Lung (tissue), 12 donors: Measurements from ENCODE around the gene UQCRC1. TPM values are rescaled to one million over a fixed set of nuclear protein-coding genes. Genes with fewer than 3 reads are reported as not detected.

ENCODE experiments used
- ATAC-seq: fragments of 200-7000 bp; cut with Tn5 transposase; one replicate; pipeline ENCODE4 v1.9.1; 2020; ENCODE audit warnings: moderate number of reproducible peaks; ENCODE audit not compliant: insufficient read depth, low FRiP score
- DNase-seq, 3 donors: peaks; one replicate each; pipeline ENCODE4 v3.0.0-alpha.2; 2013 to 2017
- H3K27ac ChIP-seq, 2 donors: one replicate each; pipeline ENCODE4 v1.5.1; 2013; ENCODE audit warnings: mild to moderate bottlenecking in 2 of 2, moderate library complexity in 2 of 2, control low read depth in 1 of 2, inconsistent platforms in 1 of 2, low read depth in 1 of 2, low read length in 1 of 2
- H3K27me3 ChIP-seq, 3 donors: one replicate each; pipeline ENCODE4 v1.5.1; 2013; ENCODE audit warnings: low read length in 2 of 3; ENCODE audit not compliant: control insufficient read depth in 3 of 3, insufficient read depth in 3 of 3
- H3K36me3 ChIP-seq, 4 donors: one replicate each; pipeline ENCODE4 v1.5.1; 2013; ENCODE audit warnings: low read length in 4 of 4, mild to moderate bottlenecking in 1 of 4, moderate library complexity in 1 of 4; ENCODE audit not compliant: control insufficient read depth in 4 of 4, insufficient read depth in 4 of 4
- H3K4me1 ChIP-seq, 5 donors: one replicate each; pipeline ENCODE4 v1.5.1; 2013; ENCODE audit warnings: low read length in 5 of 5, mild to moderate bottlenecking in 2 of 5, moderate library complexity in 1 of 5; ENCODE audit not compliant: control insufficient read depth in 5 of 5, insufficient read depth in 5 of 5
- H3K4me3 ChIP-seq: one replicate; pipeline ENCODE4 v1.5.1; 2013; ENCODE audit warnings: mild to moderate bottlenecking, control low read depth, moderate library complexity
- H3K9ac ChIP-seq, 2 donors: one replicate each; pipeline ENCODE4 v1.5.1; 2013; ENCODE audit warnings: low read length in 2 of 2, control low read depth in 1 of 2; ENCODE audit not compliant: insufficient read depth in 1 of 2
- H3K9me3 ChIP-seq, 4 donors: one replicate each; pipeline ENCODE4 v1.5.1; 2013; ENCODE audit warnings: low read length in 3 of 4, mild to moderate bottlenecking in 1 of 4, moderate library complexity in 1 of 4; ENCODE audit not compliant: control insufficient read depth in 4 of 4, insufficient read depth in 3 of 4
- WGBS, 2 donors: extraction: QIAGEN DNeasy Blood & Tissue Kit; methylation state at CpG; one replicate each; pipeline ENCODE4 v1.1.7; 2013; 5-methylcytosine and 5-hydroxymethylcytosine counted together
- polyA plus RNA-seq, 2 donors: library from polyadenylated mRNA; stranded (reverse); fragments of 200-250 nt; gene quantifications; one replicate each; pipeline ENCODE4 v1.2.1, GENCODE V29; 2013
- total RNA-seq, 2 donors: library from RNA; depleted of rRNA in 1 of 2; stranded (reverse); fragments of >200 nt in 1 of 2; gene quantifications; one replicate each; pipeline ENCODE4 v1.2.1, GENCODE V29; 2014 to 2021
- TF ChIP-seq, protein P1 (sequence below): IDR thresholded peaks from 2 replicates; pipeline ENCODE4 v1.5.1; 2012; ENCODE audit warnings: mild to moderate bottlenecking; ENCODE audit errors: control extremely low read depth, extremely low read depth
- donor health status: control.
- donor health status: control.
- donor health status: Bipolar disorder and iron deficiency.
- donor health status: healthy.
- donor health status: DM: yes; HTN: yes; CAD: no.

The UQCRC1 gene
- total and polyA plus RNA-seq, 4 donors, result 98.5 to 225 (median 176) TPM

DNA sequence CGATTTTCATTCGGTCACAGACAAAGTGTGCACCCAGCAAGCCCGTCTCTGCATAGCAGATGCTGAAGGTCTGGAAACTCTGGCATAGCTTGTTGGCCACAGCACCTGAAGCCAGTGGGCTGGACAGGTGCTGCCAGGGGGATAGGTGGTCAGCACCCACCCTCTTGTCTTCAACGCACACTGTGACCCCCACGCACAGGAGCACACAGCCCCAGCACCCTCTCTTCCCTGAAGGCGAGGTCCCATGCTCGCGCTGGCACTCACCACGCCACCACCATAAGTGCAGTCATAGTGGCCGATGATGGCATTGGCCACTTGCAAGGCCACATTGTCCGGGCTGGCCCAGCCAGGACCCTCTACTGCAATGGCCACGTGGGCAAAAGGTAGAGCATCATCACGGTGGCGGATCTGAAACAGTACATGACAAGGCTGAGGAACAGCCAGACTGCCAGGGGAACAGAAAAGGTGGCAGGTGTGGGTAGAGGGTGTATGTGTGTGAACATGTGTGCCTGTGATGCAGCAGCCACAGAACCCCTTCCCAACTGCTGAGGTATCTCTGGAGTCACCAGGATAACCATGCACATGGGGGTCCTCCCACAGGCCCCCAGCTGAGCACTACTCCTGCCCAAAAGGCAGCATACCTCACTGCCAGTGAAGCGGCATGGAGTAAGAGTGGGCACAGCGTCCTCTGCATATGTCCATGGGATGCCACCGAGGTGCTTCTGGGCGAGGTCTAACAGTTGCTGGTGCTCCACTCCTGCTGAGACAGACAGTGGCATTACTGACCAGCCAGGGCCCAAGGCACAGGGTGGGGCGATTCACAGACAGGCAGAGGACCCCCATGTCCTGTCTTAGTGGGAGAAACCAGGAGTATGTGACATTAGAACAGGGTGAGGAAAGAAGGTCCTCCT lies 8.5 kb downstream of the UQCRC1 start:
- TF ChIP-seq, protein P1, sequence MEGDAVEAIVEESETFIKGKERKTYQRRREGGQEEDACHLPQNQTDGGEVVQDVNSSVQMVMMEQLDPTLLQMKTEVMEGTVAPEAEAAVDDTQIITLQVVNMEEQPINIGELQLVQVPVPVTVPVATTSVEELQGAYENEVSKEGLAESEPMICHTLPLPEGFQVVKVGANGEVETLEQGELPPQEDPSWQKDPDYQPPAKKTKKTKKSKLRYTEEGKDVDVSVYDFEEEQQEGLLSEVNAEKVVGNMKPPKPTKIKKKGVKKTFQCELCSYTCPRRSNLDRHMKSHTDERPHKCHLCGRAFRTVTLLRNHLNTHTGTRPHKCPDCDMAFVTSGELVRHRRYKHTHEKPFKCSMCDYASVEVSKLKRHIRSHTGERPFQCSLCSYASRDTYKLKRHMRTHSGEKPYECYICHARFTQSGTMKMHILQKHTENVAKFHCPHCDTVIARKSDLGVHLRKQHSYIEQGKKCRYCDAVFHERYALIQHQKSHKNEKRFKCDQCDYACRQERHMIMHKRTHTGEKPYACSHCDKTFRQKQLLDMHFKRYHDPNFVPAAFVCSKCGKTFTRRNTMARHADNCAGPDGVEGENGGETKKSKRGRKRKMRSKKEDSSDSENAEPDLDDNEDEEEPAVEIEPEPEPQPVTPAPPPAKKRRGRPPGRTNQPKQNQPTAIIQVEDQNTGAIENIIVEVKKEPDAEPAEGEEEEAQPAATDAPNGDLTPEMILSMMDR, result no peak
- Histone ChIP-seq H3K36me3 (peaks cover 27 to 81% (median 56%) of the 10 kb centered on the region in 4 donors), H3K4me1 (peaks cover 2 to 18% (median 3%) of the 10 kb centered on the region in 5 donors), H3K9ac (no peak overlapping the region), H3K27me3 (peaks cover 0 to 1% (median 0%) of the 10 kb centered on the region in 3 donors), H3K9me3 (no peaks in the 10 kb centered on the region), H3K27ac (peak overlapping the region in 1 of 2 donors; percentile 56), H3K4me3 (no peak overlapping the region)
- 95 to 97% methylated on average over 19 of the region's 19 CpGs for WGBS, 2 donors
- no peak for DNase-seq
- no peak for ATAC-seq

DNA sequence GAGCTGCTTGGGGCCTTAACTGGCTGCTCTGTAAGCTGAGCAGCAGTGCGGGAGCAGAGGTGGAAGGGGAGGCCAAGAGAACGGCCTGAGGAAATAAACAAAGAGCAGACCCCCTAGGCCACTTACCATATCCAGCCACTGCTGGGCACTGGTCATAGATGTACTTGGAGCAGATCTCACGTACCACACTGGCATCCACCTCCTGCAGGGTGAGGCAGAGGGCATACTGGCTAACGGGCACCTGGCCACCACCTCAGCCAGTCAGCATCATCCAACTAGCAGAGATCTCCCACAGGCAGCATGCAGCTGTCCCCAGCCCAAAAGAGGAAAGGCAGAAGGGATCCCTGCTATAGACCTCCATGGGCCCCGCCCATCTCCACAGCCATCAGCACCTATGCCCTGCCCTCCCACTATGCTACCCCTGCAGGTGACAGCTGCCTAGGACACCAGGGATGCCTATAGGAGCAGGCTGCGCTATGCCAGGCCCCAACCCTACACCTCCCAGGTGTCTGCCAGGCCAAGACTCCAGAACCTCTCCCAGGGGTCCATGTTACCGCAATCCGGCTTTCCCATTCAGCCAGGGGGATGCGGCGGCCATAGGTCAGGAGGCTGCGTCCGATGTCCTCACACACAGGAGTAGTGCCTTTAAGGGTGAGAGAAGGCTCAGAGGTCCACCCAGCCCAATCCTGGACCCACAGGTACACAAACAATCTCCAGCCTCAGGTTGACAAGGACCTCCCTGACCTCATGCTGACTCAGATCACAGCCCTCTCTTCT lies 9.7 kb downstream of the UQCRC1 start:
- WGBS, 2 donors, result 96 to 97% methylated on average over 12 of the region's 12 CpGs
- Histone ChIP-seq H3K9ac (no peak overlapping the region), H3K36me3 (peaks cover 26 to 69% (median 46%) of the 10 kb centered on the region in 4 donors), H3K9me3 (no peaks in the 10 kb centered on the region), H3K27ac (peak overlapping the region in 1 of 2 donors; percentile 85), H3K27me3 (peaks cover 0 to 6% (median 0%) of the 10 kb centered on the region in 3 donors), H3K4me3 (no peak overlapping the region), H3K4me1 (peaks cover 2 to 29% (median 8%) of the 10 kb centered on the region in 5 donors)
- ATAC-seq, result no peak
- TF ChIP-seq, protein P1, result no peak
- DNase-seq, result no peak

DNA sequence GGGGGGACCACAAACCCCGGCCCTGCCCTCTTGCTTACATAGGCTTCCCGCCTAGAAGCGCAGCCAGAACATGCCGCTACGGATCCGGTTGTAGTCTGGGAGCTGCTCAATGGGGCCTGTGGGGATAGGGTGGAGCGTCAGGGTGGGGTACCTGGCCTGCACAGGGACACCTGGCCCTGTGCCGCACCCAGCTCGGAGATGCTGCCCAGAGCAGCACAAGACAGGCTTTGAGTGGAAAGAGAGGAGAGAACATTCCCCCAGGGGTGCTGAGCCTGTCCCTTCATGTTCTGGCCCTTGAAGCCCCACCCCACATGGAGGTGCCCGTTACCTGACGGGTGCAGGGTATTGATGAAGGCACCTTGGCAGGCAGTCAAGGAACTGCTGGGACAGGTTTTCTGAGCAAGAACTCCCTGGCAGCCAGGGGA lies 10.4 kb downstream of the UQCRC1 start:
- Histone ChIP-seq H3K4me3 (no peak overlapping the region), H3K4me1 (peaks cover 2 to 35% (median 11%) of the 10 kb centered on the region in 5 donors), H3K36me3 (peaks cover 20 to 63% (median 40%) of the 10 kb centered on the region in 4 donors), H3K9me3 (no peaks in the 10 kb centered on the region), H3K27me3 (peaks cover 0 to 12% (median 0%) of the 10 kb centered on the region in 3 donors), H3K9ac (no peak overlapping the region), H3K27ac (peak overlapping the region; percentile 33 to 85)
- DNase-seq (no peak), ATAC-seq (no peak)
- 81 to 91% methylated on average over 11 of the region's 11 CpGs for WGBS, 2 donors
- TF ChIP-seq, protein P1, result no peak
